HEK293 (cell line): ENCODE data around the gene WAC.

ENCODE experiments used
- CTCF ChIA-PET: fragments of 350-600 bp; formaldehyde crosslinking; extraction: SDS; loops from one replicate; lab custom pipeline; 2021; ENCODE audit warnings: antibody characterized with exemption; lab: Yijun Ruan, JAX
- POLR2A ChIA-PET: fragments of 300-600 bp; formaldehyde crosslinking; extraction: SDS; loops from one replicate; lab custom pipeline; 2020; ENCODE audit warnings: antibody characterized with exemption, inconsistent platforms; lab: Yijun Ruan, JAX
- H3K27ac ChIP-seq: fragments of 200-500 bp; sonication (Bioruptor generic); 2 replicates; pipeline ENCODE4 v1.5.1; 2014; ENCODE audit warnings: low read depth, low read length, control low read depth, inconsistent platforms; ENCODE audit errors: extremely low read depth
- H3K36me3 ChIP-seq, 2 experiments: fragments of 200-500 bp in 1 of 2; sonication (Bioruptor generic) in 1 of 2; 1 replicate in 1 of 2; 2 replicates in 1 of 2; pipeline ENCODE4 v1.5.1; 2014 to 2017; ENCODE audit warnings: inconsistent platforms in 2 of 2, low read length in 2 of 2; ENCODE audit not compliant: control insufficient read depth in 2 of 2, insufficient read depth in 1 of 2
- H3K4me1 ChIP-seq: fragments of 200-500 bp; sonication (Bioruptor generic); 2 replicates; pipeline ENCODE4 v1.5.1; 2014; ENCODE audit warnings: mild to moderate bottlenecking, low read length, inconsistent platforms; ENCODE audit not compliant: control insufficient read depth, insufficient read depth
- H3K4me3 ChIP-seq: 2 replicates; pipeline ENCODE4 v1.5.1; 2011; ENCODE audit warnings: low read depth, mild to moderate bottlenecking, control low read depth, low read length, moderate library complexity
- H3K9me3 ChIP-seq: fragments of 200-500 bp; sonication (Bioruptor generic); 2 replicates; pipeline ENCODE4 v1.5.1; 2014; ENCODE audit warnings: low read depth, low read length, inconsistent platforms; ENCODE audit not compliant: control insufficient read depth, insufficient read depth
- HOXC10 ChIP-seq: sonication (generic); formaldehyde crosslinking; IDR thresholded peaks from 2 replicates; pipeline ENCODE4 v1.8.1; 2023; ENCODE audit warnings: mild to moderate bottlenecking, missing genetic modification reagents
- IKZF3 ChIP-seq: fragments of 450-650 bp; IDR thresholded peaks from 2 replicates; pipeline ENCODE4 v1.5.0; 2018; ENCODE audit warnings: missing biosample characterization, mild to moderate bottlenecking, missing genetic modification characterization, moderate library complexity
- MYNN ChIP-seq: fragments of 450-650 bp; formaldehyde crosslinking; IDR thresholded peaks from 2 replicates; pipeline ENCODE4 v1.5.1; 2016; ENCODE audit warnings: missing biosample characterization, missing genetic modification characterization, borderline replicate concordance
- PRDM6 ChIP-seq: fragments of 450-650 bp; formaldehyde crosslinking; IDR thresholded peaks from 2 replicates; pipeline ENCODE4 v1.5.1; 2017; ENCODE audit warnings: missing biosample characterization, missing genetic modification characterization
- TRIM28 ChIP-seq: IDR thresholded peaks from 2 replicates; pipeline ENCODE4 v1.6.1; 2011; ENCODE audit warnings: low read length, control low read depth, borderline replicate concordance
- ZBTB1 ChIP-seq: fragments of 450-650 bp; formaldehyde crosslinking; IDR thresholded peaks from 2 replicates; pipeline ENCODE4 v1.5.1; 2016; ENCODE audit warnings: missing biosample characterization, missing genetic modification characterization
- ZBTB48 ChIP-seq: fragments of 450-650 bp; formaldehyde crosslinking; IDR thresholded peaks from 2 replicates; pipeline ENCODE4 v1.5.1; 2016; ENCODE audit warnings: missing biosample characterization, missing genetic modification characterization
- ZNF350 ChIP-seq: fragments of 450-650 bp; formaldehyde crosslinking; IDR thresholded peaks from 2 replicates; pipeline ENCODE4 v1.5.0; 2017; ENCODE audit warnings: missing biosample characterization, mild to moderate bottlenecking, missing genetic modification characterization
- ZNF518A ChIP-seq: fragments of 450-650 bp; formaldehyde crosslinking; conservative IDR thresholded peaks from 2 replicates; pipeline ENCODE4 v1.5.1; 2016; ENCODE audit warnings: low read depth, missing biosample characterization, missing genetic modification characterization
- ZNF561 ChIP-seq: fragments of 450-650 bp; IDR thresholded peaks from 2 replicates; pipeline ENCODE4 v1.5.1; 2018; ENCODE audit warnings: missing biosample characterization, missing genetic modification characterization, borderline replicate concordance
- ZNF777 ChIP-seq: fragments of 450-650 bp; formaldehyde crosslinking; IDR thresholded peaks from 2 replicates; pipeline ENCODE4 v1.5.1; 2017; ENCODE audit warnings: missing biosample characterization, missing genetic modification characterization, borderline replicate concordance
- ZNF843 ChIP-seq: fragments of 450-650 bp; formaldehyde crosslinking; IDR thresholded peaks from 2 replicates; pipeline ENCODE4 v1.5.1; 2016; ENCODE audit warnings: missing biosample characterization, missing genetic modification characterization
- ZSCAN30 ChIP-seq: fragments of 450-650 bp; IDR thresholded peaks from 2 replicates; pipeline ENCODE4 v1.5.1; 2018; ENCODE audit warnings: missing biosample characterization, mild to moderate bottlenecking, missing genetic modification characterization, moderate library complexity
- TF ChIP-seq, protein P1 (sequence below): fragments of 450-650 bp; formaldehyde crosslinking; IDR thresholded peaks from 2 replicates; pipeline ENCODE4 v1.5.1; 2016; ENCODE audit warnings: missing biosample characterization, missing genetic modification characterization
- TF ChIP-seq, protein P2 (sequence below): fragments of 450-650 bp; formaldehyde crosslinking; IDR thresholded peaks from 2 replicates; pipeline ENCODE4 v1.5.1; 2016; ENCODE audit warnings: missing biosample characterization, missing genetic modification characterization

The WAC gene

DNA sequence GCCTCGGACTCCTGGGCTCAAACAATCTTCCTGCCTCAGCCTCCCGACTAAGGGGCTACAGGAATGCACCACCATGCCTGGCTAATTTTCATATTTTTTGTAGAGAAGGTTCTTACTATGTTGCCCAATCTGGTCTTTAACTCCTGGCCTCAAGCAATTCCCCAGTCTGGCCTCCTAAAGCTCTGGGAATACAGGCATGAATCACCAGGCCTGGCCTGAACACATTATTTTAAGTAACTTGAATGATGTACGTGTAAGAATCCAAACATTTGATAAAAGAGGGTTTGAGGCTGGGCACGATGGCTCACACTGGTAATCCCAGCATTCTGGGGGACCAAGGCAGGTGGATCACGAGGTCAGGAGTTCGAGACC, 131.4 kb downstream of the WAC start:
- ChIA-PET CTCF (interaction anchor here (0.6 to 3.4 kb wide), 50 partner anchors 10 to 927 kb away, joined by 3 to 43 read pairs (median 4); partner anchors contain the start of gene BAMBI), POLR2A (interaction anchor here (1.4 kb wide), 1 partner anchor 13 kb away, joined by 7 read pairs; the partner anchor contains the start of gene BAMBI)
- no peak for TF ChIP-seq ZNF350 (tag by site-specific recombination)
- no peak for TF ChIP-seq ZBTB1 (tag by site-specific recombination)
- TF ChIP-seq, protein P1, sequence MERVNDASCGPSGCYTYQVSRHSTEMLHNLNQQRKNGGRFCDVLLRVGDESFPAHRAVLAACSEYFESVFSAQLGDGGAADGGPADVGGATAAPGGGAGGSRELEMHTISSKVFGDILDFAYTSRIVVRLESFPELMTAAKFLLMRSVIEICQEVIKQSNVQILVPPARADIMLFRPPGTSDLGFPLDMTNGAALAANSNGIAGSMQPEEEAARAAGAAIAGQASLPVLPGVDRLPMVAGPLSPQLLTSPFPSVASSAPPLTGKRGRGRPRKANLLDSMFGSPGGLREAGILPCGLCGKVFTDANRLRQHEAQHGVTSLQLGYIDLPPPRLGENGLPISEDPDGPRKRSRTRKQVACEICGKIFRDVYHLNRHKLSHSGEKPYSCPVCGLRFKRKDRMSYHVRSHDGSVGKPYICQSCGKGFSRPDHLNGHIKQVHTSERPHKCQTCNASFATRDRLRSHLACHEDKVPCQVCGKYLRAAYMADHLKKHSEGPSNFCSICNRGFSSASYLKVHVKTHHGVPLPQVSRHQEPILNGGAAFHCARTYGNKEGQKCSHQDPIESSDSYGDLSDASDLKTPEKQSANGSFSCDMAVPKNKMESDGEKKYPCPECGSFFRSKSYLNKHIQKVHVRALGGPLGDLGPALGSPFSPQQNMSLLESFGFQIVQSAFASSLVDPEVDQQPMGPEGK (tag by site-specific recombination) = no peak
- no peak for TF ChIP-seq ZNF777 (tag by site-specific recombination)
- no peak for TF ChIP-seq IKZF3 (tag by site-specific recombination)
- H3K4me1 ChIP-seq = 0 out of 2 replicates have a peak, but pooled peaks cover 6% of the 10 kb centered on the region
- no peak overlapping the region for H3K4me3 ChIP-seq
- no peak overlapping the region for H3K27ac ChIP-seq
- H3K36me3 ChIP-seq = no peaks in the 10 kb centered on the region
- H3K9me3 ChIP-seq = no peaks in the 10 kb centered on the region

GRCh38 chr10:28666751-28667467, 134.0 kb downstream of the WAC start:
- Histone ChIP-seq H3K9me3 (no peaks in the 10 kb centered on the region), H3K27ac (no peak overlapping the region), H3K4me1 (peaks cover 10% of the 10 kb centered on the region; the same call in 1 of the 2 replicates), H3K36me3 (no peaks in the 10 kb centered on the region), H3K4me3 (no peak overlapping the region)
- no peak for TF ChIP-seq HOXC10 (CRISPR knock-in tag)
- ChIA-PET CTCF (interaction anchor here (0.5 to 1.7 kb wide), 3 partner anchors 9 to 638 kb away, joined by 3 to 6 read pairs (median 5); no protein-coding TSS in a partner anchor), POLR2A (interaction anchor here (0.7 to 2.2 kb wide), 2 partner anchors 10 to 570 kb away, joined by 3 to 11 read pairs; partner anchors contain the start of gene BAMBI)

- CTCF ChIA-PET = interaction anchor here (1.4 to 2.4 kb wide), 3 partner anchors 8 to 325 kb away, joined by 3 to 8 read pairs (median 5); no protein-coding TSS in a partner anchor
- Histone ChIP-seq H3K27ac (peak overlapping the region; percentile 71), H3K4me1 (peaks cover 10% of the 10 kb centered on the region; the same call in 1 of the 2 replicates), H3K9me3 (no peaks in the 10 kb centered on the region), H3K4me3 (peak overlapping the region; percentile 50), H3K36me3 (no peaks in the 10 kb centered on the region)
- POLR2A ChIA-PET = interaction anchor here (0.7 to 2.2 kb wide), 8 partner anchors 9 to 585 kb away, joined by 3 to 11 read pairs (median 4); partner anchors contain the start of gene BAMBI
- TF ChIP-seq ZNF518A (tag by site-specific recombination) (0 out of 2 replicates have a peak, but pooled peaks have one; percentile 15), MYNN (tag by site-specific recombination) (no peak), ZSCAN30 (tag by site-specific recombination) (0 out of 2 replicates have a peak, but pooled peaks have one; percentile 25), ZNF561 (tag by site-specific recombination) (peak; percentile 47; the same call in 1 of the 2 replicates), PRDM6 (tag by site-specific recombination) (no peak), ZNF843 (peak; percentile 60; the same call in 1 of the 2 replicates), ZBTB48 (tag by site-specific recombination) (no peak), TRIM28 (peak; percentile 30; the same call in 1 of the 2 replicates)
- TF ChIP-seq, protein P2, sequence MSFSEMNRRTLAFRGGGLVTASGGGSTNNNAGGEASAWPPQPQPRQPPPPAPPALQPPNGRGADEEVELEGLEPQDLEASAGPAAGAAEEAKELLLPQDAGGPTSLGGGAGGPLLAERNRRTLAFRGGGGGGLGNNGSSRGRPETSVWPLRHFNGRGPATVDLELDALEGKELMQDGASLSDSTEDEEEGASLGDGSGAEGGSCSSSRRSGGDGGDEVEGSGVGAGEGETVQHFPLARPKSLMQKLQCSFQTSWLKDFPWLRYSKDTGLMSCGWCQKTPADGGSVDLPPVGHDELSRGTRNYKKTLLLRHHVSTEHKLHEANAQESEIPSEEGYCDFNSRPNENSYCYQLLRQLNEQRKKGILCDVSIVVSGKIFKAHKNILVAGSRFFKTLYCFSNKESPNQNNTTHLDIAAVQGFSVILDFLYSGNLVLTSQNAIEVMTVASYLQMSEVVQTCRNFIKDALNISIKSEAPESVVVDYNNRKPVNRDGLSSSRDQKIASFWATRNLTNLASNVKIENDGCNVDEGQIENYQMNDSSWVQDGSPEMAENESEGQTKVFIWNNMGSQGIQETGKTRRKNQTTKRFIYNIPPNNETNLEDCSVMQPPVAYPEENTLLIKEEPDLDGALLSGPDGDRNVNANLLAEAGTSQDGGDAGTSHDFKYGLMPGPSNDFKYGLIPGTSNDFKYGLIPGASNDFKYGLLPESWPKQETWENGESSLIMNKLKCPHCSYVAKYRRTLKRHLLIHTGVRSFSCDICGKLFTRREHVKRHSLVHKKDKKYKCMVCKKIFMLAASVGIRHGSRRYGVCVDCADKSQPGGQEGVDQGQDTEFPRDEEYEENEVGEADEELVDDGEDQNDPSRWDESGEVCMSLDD (tag by site-specific recombination) = no peak
Measured at GRCh38 chr10:28668363-28669226, 135.7 kb downstream of the WAC start.
